OCI-LY7 (cell line): Measurements from ENCODE around the gene KDM1B.

ENCODE experiments used
- CTCF ChIP-seq: fragments of 200-600 bp; sonication (generic); conservative IDR thresholded peaks from 2 replicates; pipeline ENCODE4 v1.5.1; 2014; ENCODE audit warnings: mild to moderate bottlenecking, antibody characterized with exemption, low read length, moderate library complexity, mixed read lengths
- EZH2phosphoT487 ChIP-seq: fragments of 200-600 bp; sonication (generic); IDR thresholded peaks from 2 replicates; pipeline ENCODE4 v1.6.1; 2018; ENCODE audit warnings: low read depth, borderline replicate concordance, mild to moderate bottlenecking, mixed run types, antibody characterized with exemption, low read length, moderate library complexity, mixed read lengths

DNA sequence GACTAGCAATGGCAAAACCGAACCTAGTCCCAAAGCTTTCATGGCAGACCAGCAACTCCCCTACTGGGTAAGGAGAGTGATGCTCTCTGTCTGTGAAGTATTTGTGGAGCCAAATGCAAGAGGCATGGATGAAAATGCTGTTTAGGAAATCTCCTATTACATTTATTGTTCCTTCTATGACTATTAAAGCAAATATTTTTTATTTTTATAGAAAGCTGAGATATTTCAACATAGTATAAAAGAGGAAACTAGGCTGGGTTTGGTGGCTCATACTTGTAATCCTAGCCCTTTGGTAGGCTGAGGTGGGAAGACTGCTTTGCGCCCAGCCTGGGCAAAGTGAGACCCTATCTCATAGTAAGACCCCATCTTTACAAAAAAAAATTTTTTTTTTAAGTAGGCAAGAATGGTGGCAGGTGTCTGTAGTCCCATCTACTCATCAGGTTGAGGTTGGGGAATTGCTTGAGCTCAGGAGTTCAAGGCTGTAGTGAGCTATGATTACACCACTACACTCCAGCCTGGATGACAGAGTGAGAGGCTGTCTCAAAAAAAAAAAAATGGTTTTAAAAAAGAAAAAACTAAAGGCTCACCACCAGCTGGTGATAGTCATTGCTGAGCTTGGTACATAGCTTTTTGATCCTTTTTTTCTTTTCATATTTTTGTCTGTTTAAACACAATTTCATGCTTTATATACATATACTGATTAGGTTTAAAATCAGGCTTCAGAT is 11.3 kb downstream of the KDM1B start:
- TF ChIP-seq CTCF (no peak), EZH2phosphoT487 (no peak)
